ENCODE data around the gene ITPR3.

GRCh38 chr6:33613146-33613794 is 7.9 kb upstream of the ITPR3 start:
- no peak for TF ChIP-seq FOXK2 (IDR thresholded peaks at IDR 0.05)
- TF ChIP-seq ZNF384 (IDR thresholded peaks at IDR 0.05): no peak
- no peak for TF ChIP-seq SP1 (IDR thresholded peaks at IDR 0.05)
- TF ChIP-seq BHLHE40 (IDR thresholded peaks at IDR 0.05; ENCODE audit: borderline replicate concordance): no peak
- TF ChIP-seq SUZ12 (IDR thresholded peaks at IDR 0.05): no peak

Measured in HEK293T (cell line).